HCT116 (cell line): ENCODE data around the gene OBSCN. TPM values are rescaled to one million over a fixed set of nuclear protein-coding genes. Genes with fewer than 3 reads are reported as not detected.

ENCODE experiments used
- ATAC-seq: fragments of 200-7000 bp; cut with Tn5 transposase; 2 replicates; pipeline ENCODE4 v1.9.1; 2020; ENCODE audit warnings: mild to moderate bottlenecking, moderate library complexity
- BruUV-seq: library from RNA; stranded (reverse); fragments of 400-500 nt; replicated peaks from 2 replicates; lab custom pipeline; 2021; lab: Mats Ljungman, UMichigan
- CTCF ChIA-PET: fragments of 300-600 bp; sonication (Branson Sonifier 250); formaldehyde crosslinking; loops from one replicate; lab custom pipeline; 2021; ENCODE audit warnings: antibody characterized with exemption; lab: Charles Lee
- POLR2A ChIA-PET: fragments of 300-600, 350-600 bp; sonication (Branson Sonifier 250); formaldehyde crosslinking; loops from one replicate; lab custom pipeline; 2021; ENCODE audit warnings: antibody characterized with exemption; lab: Charles Lee
- RAD21 ChIA-PET, 2 experiments: fragments of 300-600 bp; sonication (Branson Sonifier 250); formaldehyde crosslinking; loops; one replicate each; lab custom pipeline; 2023; ENCODE audit warnings: low total read pairs in 2 of 2; ENCODE audit not compliant: uncharacterized antibody in 2 of 2, unreplicated experiment in 2 of 2, low non-redundant PET in 1 of 2; lab: Charles Lee
- DNase-seq: peaks from one replicate; pipeline ENCODE4 v3.0.0-alpha.2; 2010; ENCODE audit warnings: low read depth, low spot score
- H2AFZ ChIP-seq: fragments of 200-600 bp; shearing (Covaris generic), sonication (generic); 2 replicates; pipeline ENCODE4 v1.6.1; 2017; ENCODE audit warnings: low read depth, mixed run types, mixed read lengths, antibody characterized with exemption, low read length; ENCODE audit not compliant: poor library complexity, severe bottlenecking
- H3K27ac ChIP-seq: 2 replicates; pipeline ENCODE4 v1.5.1; 2012; ENCODE audit warnings: low read depth, low read length
- H3K27me3 ChIP-seq: fragments of 200-600 bp; sonication (generic); 2 replicates; pipeline ENCODE4 v1.6.1; 2016; ENCODE audit warnings: mixed run types, low read length, mixed read lengths; ENCODE audit not compliant: insufficient read depth
- H3K36me3 ChIP-seq, 2 experiments: fragments of 200-500 bp in 1 of 2; fragments of 200-600 bp in 1 of 2; sonication (Bioruptor generic) in 1 of 2; sonication (generic) in 1 of 2; 2 replicates each; pipeline versions ENCODE4 v1.5.1 to v1.6.1; 2014 to 2016; ENCODE audit warnings: low read length in 2 of 2, inconsistent platforms in 1 of 2, mixed read lengths in 1 of 2, mixed run types in 1 of 2; ENCODE audit not compliant: insufficient read depth in 2 of 2, control insufficient read depth in 1 of 2
- H3K4me1 ChIP-seq, 2 experiments: fragments of 200-600 bp in 1 of 2; sonication (generic) in 1 of 2; 2 replicates each; pipeline versions ENCODE4 v1.5.1 to v1.6.1; 2012 to 2017; ENCODE audit warnings: low read length in 2 of 2, inconsistent platforms in 1 of 2, mild to moderate bottlenecking in 1 of 2, mixed read lengths in 1 of 2, mixed run types in 1 of 2, moderate library complexity in 1 of 2; ENCODE audit not compliant: insufficient read depth in 2 of 2, control insufficient read depth in 1 of 2
- H3K4me2 ChIP-seq: fragments of 200-600 bp; sonication (generic); 2 replicates; pipeline ENCODE4 v1.6.1; 2017; ENCODE audit warnings: mixed run types, low read length, mixed read lengths
- H3K4me3 ChIP-seq, 2 experiments: fragments of 200-600 bp in 1 of 2; sonication (generic) in 1 of 2; replicated peaks in 1 of 2; 2 replicates each; pipeline ENCODE4 v1.5.1; 2011 to 2016; ENCODE audit warnings: low read length in 2 of 2, control low read depth in 1 of 2, low read depth in 1 of 2, mild to moderate bottlenecking in 1 of 2, mixed read lengths in 1 of 2, mixed run types in 1 of 2
- H3K79me2 ChIP-seq: fragments of 200-600 bp; sonication (generic); 2 replicates; pipeline ENCODE4 v1.6.1; 2017; ENCODE audit warnings: mild to moderate bottlenecking, mixed run types, low read length, moderate library complexity, mixed read lengths; ENCODE audit not compliant: insufficient read depth
- H3K9ac ChIP-seq: fragments of 200-600 bp; sonication (generic); 2 replicates; pipeline ENCODE4 v1.6.1; 2016; ENCODE audit warnings: low read length, mixed read lengths
- H3K9me2 ChIP-seq: fragments of 200-600 bp; sonication (generic), shearing (Covaris generic); 2 replicates; pipeline ENCODE4 v1.6.1; 2017; ENCODE audit warnings: mixed run types, mild to moderate bottlenecking, moderate library complexity; ENCODE audit not compliant: insufficient read depth
- H3K9me3 ChIP-seq, 2 experiments: fragments of 200-500 bp in 1 of 2; fragments of 200-600 bp in 1 of 2; sonication (Bioruptor generic) in 1 of 2; sonication (generic) in 1 of 2; 2 replicates each; pipeline ENCODE4 v1.6.1; 2014 to 2017; ENCODE audit warnings: low read length in 2 of 2, mixed read lengths in 2 of 2, inconsistent platforms in 1 of 2, low read depth in 1 of 2, mild to moderate bottlenecking in 1 of 2, mixed run types in 1 of 2, moderate library complexity in 1 of 2; ENCODE audit not compliant: control insufficient read depth in 1 of 2, insufficient read depth in 1 of 2
- H4K20me1 ChIP-seq: fragments of 200-600 bp; sonication (generic), shearing (Covaris generic); 2 replicates; pipeline ENCODE4 v1.6.1; 2017; ENCODE audit warnings: mixed run types, mild to moderate bottlenecking, moderate library complexity; ENCODE audit not compliant: insufficient read depth
- CBX3 ChIP-seq: IDR thresholded peaks from 2 replicates; pipeline ENCODE4 v1.6.1; 2012; ENCODE audit warnings: low read depth
- CEBPB ChIP-seq: IDR thresholded peaks from 2 replicates; pipeline ENCODE4 v1.6.1; 2012; ENCODE audit warnings: low read depth
- EGR1 ChIP-seq: IDR thresholded peaks from 2 replicates; pipeline ENCODE4 v1.6.1; 2012; ENCODE audit warnings: low read depth
- EZH2 ChIP-seq: fragments of 200-600 bp; sonication (generic); IDR thresholded peaks from 2 replicates; pipeline ENCODE4 v1.6.1; 2017; ENCODE audit warnings: antibody characterized with exemption, mixed run types
- EZH2phosphoT487 ChIP-seq: fragments of 200-600 bp; IDR thresholded peaks from 2 replicates; pipeline ENCODE4 v1.6.1; 2018; ENCODE audit warnings: antibody characterized with exemption, borderline replicate concordance
- FOSL1 ChIP-seq: IDR thresholded peaks from 2 replicates; pipeline ENCODE4 v1.6.1; 2012; ENCODE audit warnings: low read depth
- JUND ChIP-seq: IDR thresholded peaks from 2 replicates; pipeline ENCODE4 v1.6.1; 2012
- POLR2A ChIP-seq: IDR thresholded peaks from 2 replicates; pipeline ENCODE4 v1.7.0; 2011; ENCODE audit warnings: borderline replicate concordance; ENCODE audit not compliant: insufficient read depth, insufficient read length; ENCODE audit errors: extremely low read depth
- RAD21 ChIP-seq: IDR thresholded peaks from 2 replicates; pipeline ENCODE4 v1.6.1; 2012; ENCODE audit warnings: low read depth, mild to moderate bottlenecking
- SIN3A ChIP-seq: IDR thresholded peaks from 2 replicates; pipeline ENCODE4 v1.6.1; 2012; ENCODE audit warnings: low read depth
- SP1 ChIP-seq: IDR thresholded peaks from 2 replicates; pipeline ENCODE4 v1.6.1; 2012; ENCODE audit warnings: low read depth
- SRF ChIP-seq: IDR thresholded peaks from 2 replicates; pipeline ENCODE4 v1.6.1; 2012; ENCODE audit warnings: low read depth
- YY1 ChIP-seq: IDR thresholded peaks from 2 replicates; pipeline ENCODE4 v1.6.1; 2011; ENCODE audit warnings: low read length, low read depth, moderate library complexity, mild to moderate bottlenecking; ENCODE audit not compliant: insufficient replicate concordance; ENCODE audit errors: extremely low read depth
- ZFX ChIP-seq: fragments of 450-650 bp; IDR thresholded peaks from 2 replicates; pipeline ENCODE4 v1.6.1; 2017
- intact Hi-C: fragments of 100-400 bp; cut with micrococcal nuclease; formaldehyde crosslinking; loops from 2 replicates; pipeline ENCODE4 v1.10.0; 2022
- total RNA-seq: library from RNA; stranded (reverse); gene quantifications from one replicate; pipeline ENCODE4 v1.2.1, GENCODE V29; 2021; ENCODE audit not compliant: unreplicated experiment
- TF ChIP-seq, protein P1 (sequence below): IDR thresholded peaks from 2 replicates; pipeline ENCODE4 v1.6.1; 2012
- TF ChIP-seq, protein P2 (sequence below): IDR thresholded peaks from 2 replicates; pipeline ENCODE4 v1.6.1; 2012; ENCODE audit warnings: low read depth
- TF ChIP-seq, protein P3 (sequence below): IDR thresholded peaks from 2 replicates; pipeline ENCODE4 v1.6.1; 2011; ENCODE audit warnings: mild to moderate bottlenecking, low read length, moderate library complexity; ENCODE audit not compliant: insufficient replicate concordance; ENCODE audit errors: extremely low read depth
- TF ChIP-seq, protein P4 (sequence below), 3 experiments: fragments of 200-600 bp in 1 of 3; sonication (generic) in 1 of 3; IDR thresholded peaks in 2 of 3; conservative IDR thresholded peaks in 1 of 3; 2 replicates each; pipeline ENCODE4 v1.5.1; 2012 to 2017; ENCODE audit warnings: low read depth in 2 of 3, low read length in 2 of 3, antibody characterized with exemption in 1 of 3, borderline replicate concordance in 1 of 3, control low read depth in 1 of 3, mild to moderate bottlenecking in 1 of 3, mixed read lengths in 1 of 3, mixed run types in 1 of 3, moderate library complexity in 1 of 3; ENCODE audit not compliant: insufficient read depth in 1 of 3
- TF ChIP-seq, protein P5 (sequence below): IDR thresholded peaks from 2 replicates; pipeline ENCODE4 v1.6.1; 2012

OBSCN gene
- total RNA-seq, 1 experiment from 2014 or later = 16.6 TPM

DNA sequence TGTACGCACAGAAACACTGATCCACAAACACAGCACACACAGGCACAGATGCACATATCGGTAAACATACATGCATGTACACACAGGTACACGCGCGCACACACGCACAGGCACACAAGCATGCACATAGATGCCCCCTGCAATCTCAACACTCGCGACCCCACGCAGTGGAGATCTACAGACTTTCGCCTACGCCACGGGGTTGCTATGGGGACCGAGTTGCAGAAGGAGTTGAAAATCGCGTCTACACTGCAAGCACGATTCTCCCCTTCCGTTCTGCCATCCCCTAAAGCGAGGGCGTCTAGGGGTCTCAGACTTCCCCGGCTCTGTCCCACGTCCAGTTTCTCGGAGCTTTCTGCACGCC, 208.0 kb downstream of the OBSCN start:
- intact Hi-C loops = no loop called here
- ChIA-PET CTCF (no interaction called here), POLR2A (no interaction called here), RAD21 (no interaction called here)
- Histone ChIP-seq H3K79me2 (no peaks in the 10 kb centered on the region), H4K20me1 (no peaks in the 10 kb centered on the region), H3K9ac (no peak overlapping the region), H3K27ac (no peak overlapping the region), H3K4me3 (no peak overlapping the region), H2AFZ (no peak overlapping the region), H3K4me1 (peaks cover 9 to 15% of the 10 kb centered on the region in 2 experiments; a peak in 3 of 4 replicates), H3K4me2 (no peak overlapping the region), H3K9me2 (no peaks in the 10 kb centered on the region), H3K27me3 (no peaks in the 10 kb centered on the region), H3K9me3 (no peaks in the 10 kb centered on the region), H3K36me3 (no peaks in the 10 kb centered on the region)
- TF ChIP-seq FOSL1 = no peak
- TF ChIP-seq EGR1 = no peak
- no peak for TF ChIP-seq POLR2A
- TF ChIP-seq, protein P1, sequence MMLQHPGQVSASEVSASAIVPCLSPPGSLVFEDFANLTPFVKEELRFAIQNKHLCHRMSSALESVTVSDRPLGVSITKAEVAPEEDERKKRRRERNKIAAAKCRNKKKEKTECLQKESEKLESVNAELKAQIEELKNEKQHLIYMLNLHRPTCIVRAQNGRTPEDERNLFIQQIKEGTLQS = no peak
- no peak for TF ChIP-seq CEBPB
- TF ChIP-seq SIN3A = no peak
- no peak for TF ChIP-seq SP1
- TF ChIP-seq, protein P2, sequence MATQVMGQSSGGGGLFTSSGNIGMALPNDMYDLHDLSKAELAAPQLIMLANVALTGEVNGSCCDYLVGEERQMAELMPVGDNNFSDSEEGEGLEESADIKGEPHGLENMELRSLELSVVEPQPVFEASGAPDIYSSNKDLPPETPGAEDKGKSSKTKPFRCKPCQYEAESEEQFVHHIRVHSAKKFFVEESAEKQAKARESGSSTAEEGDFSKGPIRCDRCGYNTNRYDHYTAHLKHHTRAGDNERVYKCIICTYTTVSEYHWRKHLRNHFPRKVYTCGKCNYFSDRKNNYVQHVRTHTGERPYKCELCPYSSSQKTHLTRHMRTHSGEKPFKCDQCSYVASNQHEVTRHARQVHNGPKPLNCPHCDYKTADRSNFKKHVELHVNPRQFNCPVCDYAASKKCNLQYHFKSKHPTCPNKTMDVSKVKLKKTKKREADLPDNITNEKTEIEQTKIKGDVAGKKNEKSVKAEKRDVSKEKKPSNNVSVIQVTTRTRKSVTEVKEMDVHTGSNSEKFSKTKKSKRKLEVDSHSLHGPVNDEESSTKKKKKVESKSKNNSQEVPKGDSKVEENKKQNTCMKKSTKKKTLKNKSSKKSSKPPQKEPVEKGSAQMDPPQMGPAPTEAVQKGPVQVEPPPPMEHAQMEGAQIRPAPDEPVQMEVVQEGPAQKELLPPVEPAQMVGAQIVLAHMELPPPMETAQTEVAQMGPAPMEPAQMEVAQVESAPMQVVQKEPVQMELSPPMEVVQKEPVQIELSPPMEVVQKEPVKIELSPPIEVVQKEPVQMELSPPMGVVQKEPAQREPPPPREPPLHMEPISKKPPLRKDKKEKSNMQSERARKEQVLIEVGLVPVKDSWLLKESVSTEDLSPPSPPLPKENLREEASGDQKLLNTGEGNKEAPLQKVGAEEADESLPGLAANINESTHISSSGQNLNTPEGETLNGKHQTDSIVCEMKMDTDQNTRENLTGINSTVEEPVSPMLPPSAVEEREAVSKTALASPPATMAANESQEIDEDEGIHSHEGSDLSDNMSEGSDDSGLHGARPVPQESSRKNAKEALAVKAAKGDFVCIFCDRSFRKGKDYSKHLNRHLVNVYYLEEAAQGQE = no peak
- no peak for TF ChIP-seq EZH2
- TF ChIP-seq ZFX = no peak
- no peak for TF ChIP-seq SRF
- no peak for TF ChIP-seq EZH2phosphoT487
- TF ChIP-seq, protein P3, sequence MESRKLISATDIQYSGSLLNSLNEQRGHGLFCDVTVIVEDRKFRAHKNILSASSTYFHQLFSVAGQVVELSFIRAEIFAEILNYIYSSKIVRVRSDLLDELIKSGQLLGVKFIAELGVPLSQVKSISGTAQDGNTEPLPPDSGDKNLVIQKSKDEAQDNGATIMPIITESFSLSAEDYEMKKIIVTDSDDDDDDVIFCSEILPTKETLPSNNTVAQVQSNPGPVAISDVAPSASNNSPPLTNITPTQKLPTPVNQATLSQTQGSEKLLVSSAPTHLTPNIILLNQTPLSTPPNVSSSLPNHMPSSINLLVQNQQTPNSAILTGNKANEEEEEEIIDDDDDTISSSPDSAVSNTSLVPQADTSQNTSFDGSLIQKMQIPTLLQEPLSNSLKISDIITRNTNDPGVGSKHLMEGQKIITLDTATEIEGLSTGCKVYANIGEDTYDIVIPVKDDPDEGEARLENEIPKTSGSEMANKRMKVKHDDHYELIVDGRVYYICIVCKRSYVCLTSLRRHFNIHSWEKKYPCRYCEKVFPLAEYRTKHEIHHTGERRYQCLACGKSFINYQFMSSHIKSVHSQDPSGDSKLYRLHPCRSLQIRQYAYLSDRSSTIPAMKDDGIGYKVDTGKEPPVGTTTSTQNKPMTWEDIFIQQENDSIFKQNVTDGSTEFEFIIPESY = no peak
- TF ChIP-seq CBX3 = no peak
- TF ChIP-seq, protein P4, sequence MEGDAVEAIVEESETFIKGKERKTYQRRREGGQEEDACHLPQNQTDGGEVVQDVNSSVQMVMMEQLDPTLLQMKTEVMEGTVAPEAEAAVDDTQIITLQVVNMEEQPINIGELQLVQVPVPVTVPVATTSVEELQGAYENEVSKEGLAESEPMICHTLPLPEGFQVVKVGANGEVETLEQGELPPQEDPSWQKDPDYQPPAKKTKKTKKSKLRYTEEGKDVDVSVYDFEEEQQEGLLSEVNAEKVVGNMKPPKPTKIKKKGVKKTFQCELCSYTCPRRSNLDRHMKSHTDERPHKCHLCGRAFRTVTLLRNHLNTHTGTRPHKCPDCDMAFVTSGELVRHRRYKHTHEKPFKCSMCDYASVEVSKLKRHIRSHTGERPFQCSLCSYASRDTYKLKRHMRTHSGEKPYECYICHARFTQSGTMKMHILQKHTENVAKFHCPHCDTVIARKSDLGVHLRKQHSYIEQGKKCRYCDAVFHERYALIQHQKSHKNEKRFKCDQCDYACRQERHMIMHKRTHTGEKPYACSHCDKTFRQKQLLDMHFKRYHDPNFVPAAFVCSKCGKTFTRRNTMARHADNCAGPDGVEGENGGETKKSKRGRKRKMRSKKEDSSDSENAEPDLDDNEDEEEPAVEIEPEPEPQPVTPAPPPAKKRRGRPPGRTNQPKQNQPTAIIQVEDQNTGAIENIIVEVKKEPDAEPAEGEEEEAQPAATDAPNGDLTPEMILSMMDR (IDR thresholded peaks at IDR 0.05 in 2 of 3, conservative IDR thresholded peaks at IDR 0.05 in 1 of 3; ENCODE audit: borderline replicate concordance in 1 of 3, insufficient read depth in 1 of 3, low read depth in 2 of 3, low read length in 2 of 3) = no peak
- TF ChIP-seq, protein P5, sequence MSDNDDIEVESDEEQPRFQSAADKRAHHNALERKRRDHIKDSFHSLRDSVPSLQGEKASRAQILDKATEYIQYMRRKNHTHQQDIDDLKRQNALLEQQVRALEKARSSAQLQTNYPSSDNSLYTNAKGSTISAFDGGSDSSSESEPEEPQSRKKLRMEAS = no peak
- no peak for TF ChIP-seq YY1
- no peak for TF ChIP-seq RAD21
- no peak for TF ChIP-seq JUND
- no TSS peak for BruUV-seq
- DNase-seq = no peak
- ATAC-seq = no peak
